Lower leg skin (tissue), 4 donors: ENCODE results near the gene CYB5B. TPM values are rescaled to one million over a fixed set of nuclear protein-coding genes. Genes with fewer than 3 reads are reported as not detected.

ENCODE experiments used
- DNase-seq, 2 donors: peaks; one replicate each; pipeline ENCODE4 v3.0.0-alpha.2; 2019; ENCODE audit warnings: low spot score in 2 of 2
- H3K4me3 ChIP-seq: fragments of 200-600 bp; sonication (generic); 2 replicates; pipeline ENCODE4 v1.5.1; 2017; ENCODE audit warnings: mild to moderate bottlenecking, low read depth; ENCODE audit not compliant: poor library complexity, severe bottlenecking
- CTCF ChIP-seq, 3 donors: fragments of 450-650 bp; IDR thresholded peaks; one replicate each; pipeline ENCODE4 v1.5.1; 2016; ENCODE audit warnings: antibody characterized with exemption in 3 of 3, mild to moderate bottlenecking in 3 of 3, moderate library complexity in 2 of 3
- POLR2A ChIP-seq, 2 donors: fragments of 450-650 bp; IDR thresholded peaks; one replicate each; pipeline ENCODE4 v1.6.1; 2016 to 2017; ENCODE audit warnings: antibody characterized with exemption in 2 of 2, mild to moderate bottlenecking in 1 of 2, moderate library complexity in 1 of 2
- WGBS, 2 donors: methylation state at CpG; one replicate each; pipeline ENCODE4 v1.1.5; 2018; 5-methylcytosine and 5-hydroxymethylcytosine counted together
- intact Hi-C: fragments of 100-400 bp; cut with DNase I; formaldehyde crosslinking; loops from one replicate; pipeline ENCODE4 v1.15.0; 2023; ENCODE audit warnings: low total_unique reads
- total RNA-seq, 4 donors: library from RNA; depleted of rRNA; stranded (reverse); fragments of >200 nt; gene quantifications; one replicate each; pipeline ENCODE4 v1.1.0, GENCODE V29; 2016

CYB5B gene
- total RNA-seq, 4 donors from 2014 or later = 22.3 to 34.5 (median 25.9) TPM

- TF ChIP-seq POLR2A (IDR thresholded peaks at IDR 0.05) (no peak), CTCF (IDR thresholded peaks at IDR 0.05) (no peak)
- no peak for DNase-seq
- H3K4me3 ChIP-seq = no peak overlapping the region
- intact Hi-C loops = no loop called here
- 86 to 89% methylated on average over 18 of the region's 18 CpGs for WGBS, 2 donors
Measured at GRCh38 chr16:69411064-69411985, 13.1 kb upstream of the CYB5B start.

- TF ChIP-seq POLR2A (IDR thresholded peaks at IDR 0.05) (no peak), CTCF (IDR thresholded peaks at IDR 0.05) (no peak)
Measured at GRCh38 chr16:69412287-69412686, 12.1 kb upstream of the CYB5B start.

GRCh38 chr16:69413045-69413664 lies 11.3 kb upstream of the CYB5B start:
- TF ChIP-seq POLR2A (IDR thresholded peaks at IDR 0.05) = no peak
- no peak for TF ChIP-seq CTCF (IDR thresholded peaks at IDR 0.05)
- 92% methylated on average over 7 of the region's 7 CpGs for WGBS, 2 donors
- no peak overlapping the region for H3K4me3 ChIP-seq
- intact Hi-C loops = no loop called here
- no peak for DNase-seq

More at GRCh38 chr16:69412287-69412686, 12.1 kb upstream of the CYB5B start:
- intact Hi-C loops = no loop called here
- 88 to 93% methylated on average over 12 of the region's 12 CpGs for WGBS, 2 donors
- DNase-seq = no peak
- no peak overlapping the region for H3K4me3 ChIP-seq

DNA sequence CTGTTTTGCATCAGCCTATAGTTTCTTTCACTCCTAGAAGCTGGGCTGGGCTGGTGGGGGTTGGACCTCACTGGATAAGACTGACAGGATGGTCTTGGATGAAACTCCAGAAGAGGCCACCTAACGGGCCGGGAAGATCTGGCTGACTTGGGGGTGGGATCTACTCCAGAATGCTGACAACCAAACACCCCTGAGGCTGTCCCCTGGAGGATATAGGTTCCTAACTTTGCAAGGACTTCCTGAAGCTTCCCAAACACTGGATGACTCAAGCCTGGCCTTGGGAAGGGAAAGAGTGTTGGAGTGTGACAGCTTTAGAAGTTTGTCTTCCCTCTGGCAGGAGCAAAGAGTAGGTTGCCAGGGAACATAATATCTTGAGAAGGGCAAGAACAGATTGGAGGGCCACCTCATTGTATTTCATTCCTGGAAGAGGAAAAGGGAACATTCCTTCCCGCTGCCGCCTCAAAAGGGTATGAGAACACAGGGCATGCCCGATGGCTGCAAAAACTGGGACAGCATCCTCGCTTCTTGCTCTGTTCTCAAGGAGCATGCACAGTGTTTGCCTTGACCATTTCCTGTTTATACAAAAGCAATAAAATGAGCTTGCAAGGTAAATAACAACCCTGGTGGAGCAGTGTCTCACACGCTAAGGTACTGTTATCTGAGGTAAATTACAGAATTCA lies 6.8 kb upstream of the CYB5B start:
- no peak overlapping the region for H3K4me3 ChIP-seq
- intact Hi-C loops = no loop called here
- WGBS, 2 donors = 49 to 55% methylated on average over 7 of the region's 7 CpGs
- no peak for DNase-seq
- TF ChIP-seq POLR2A (IDR thresholded peaks at IDR 0.05) (no peak), CTCF (IDR thresholded peaks at IDR 0.05) (no peak)

- DNase-seq = no peak
- H3K4me3 ChIP-seq = no peak overlapping the region
- TF ChIP-seq CTCF (IDR thresholded peaks at IDR 0.05) = no peak
- TF ChIP-seq POLR2A (IDR thresholded peaks at IDR 0.05) = no peak
- intact Hi-C loops = no loop called here
- 77 to 94% methylated on average over 4 of the region's 4 CpGs for WGBS, 2 donors
Measured at GRCh38 chr16:69419956-69420355, 4.5 kb upstream of the CYB5B start.
